Transverse colon (tissue), 4 donors: Measurements from ENCODE around the gene LY6G6C. TPM values are rescaled to one million over a fixed set of nuclear protein-coding genes. Genes with fewer than 3 reads are reported as not detected.
A peak's percentile ranks its signal among the peaks of the same experiment; 100 is the strongest.

Source experiments
- DNase-seq: peaks from one replicate; pipeline ENCODE4 v3.0.0-alpha.2; 2019
- H3K27ac ChIP-seq, 4 donors: fragments of 200-600 bp; sonication (generic); 2 replicates each; pipeline ENCODE4 v1.5.1; 2016 to 2018; ENCODE audit warnings: inconsistent platforms in 4 of 4
- H3K27me3 ChIP-seq: fragments of 200-600 bp; sonication (generic); 2 replicates; pipeline ENCODE4 v1.5.1; 2017; ENCODE audit warnings: inconsistent platforms
- H3K36me3 ChIP-seq, 4 donors: fragments of 200-600 bp; sonication (generic); 2 replicates each; pipeline ENCODE4 v1.5.1; 2017 to 2019; ENCODE audit warnings: inconsistent platforms in 4 of 4
- H3K4me1 ChIP-seq, 4 donors: fragments of 200-600 bp; sonication (generic); 2 replicates each; pipeline ENCODE4 v1.5.1; 2017 to 2020; ENCODE audit warnings: inconsistent platforms in 4 of 4
- H3K4me3 ChIP-seq, 4 donors: fragments of 200-600 bp; sonication (generic); 1 replicate in 1 of 4; 2 replicates in 3 of 4; pipeline versions ENCODE4 v1.5.1 to v1.6.1; 2017 to 2019; ENCODE audit warnings: inconsistent platforms in 4 of 4
- H3K9me3 ChIP-seq, 2 donors: fragments of 200-600 bp; sonication (generic); 2 replicates each; pipeline ENCODE4 v1.5.1; 2017 to 2019; ENCODE audit warnings: inconsistent platforms in 2 of 2
- CTCF ChIP-seq, 5 experiments: fragments of 200-600 bp in 3 of 5; fragments of 450-650 bp in 2 of 5; sonication (generic) in 3 of 5; IDR thresholded peaks; 1 replicate in 2 of 5; 2 replicates in 3 of 5; pipeline ENCODE4 v1.5.1; 2016 to 2017; ENCODE audit warnings: antibody characterized with exemption in 5 of 5, inconsistent platforms in 3 of 5, mild to moderate bottlenecking in 2 of 5, moderate library complexity in 1 of 5
- EP300 ChIP-seq: sonication (generic); formaldehyde crosslinking; IDR thresholded peaks from one replicate; pipeline ENCODE4 v1.6.1; 2017; ENCODE audit warnings: antibody characterized with exemption, low read depth
- POLR2A ChIP-seq: fragments of 450-650 bp; IDR thresholded peaks from one replicate; pipeline ENCODE4 v1.6.1; 2016; ENCODE audit warnings: antibody characterized with exemption, mild to moderate bottlenecking, moderate library complexity
- POLR2AphosphoS5 ChIP-seq, 3 donors: sonication (generic); formaldehyde crosslinking; IDR thresholded peaks; one replicate each; pipeline ENCODE4 v1.6.1; 2016; ENCODE audit warnings: antibody characterized with exemption in 3 of 3
- WGBS, 2 donors: methylation state at CpG; one replicate each; pipeline ENCODE4 v1.1.5; 2018; ENCODE audit warnings: low coverage in 1 of 2; 5-methylcytosine and 5-hydroxymethylcytosine counted together
- in situ Hi-C, 4 donors: fragments of 200-750 bp; cut with MboI; loops; one replicate each; pipeline versions ENCODE4 v1.15.0 to v1.15.1; 2017; ENCODE audit warnings: low sequenced_read_pairs in 3 of 4, low pct_ligation_motif_present in 1 of 4, low pct_unique_long_range_greater_than_20kb in 1 of 4
- intact Hi-C: fragments of 100-400 bp; cut with DNase I; formaldehyde crosslinking; loops from one replicate; pipeline ENCODE4 v1.15.1; 2023; ENCODE audit warnings: low total_unique reads
- total RNA-seq, 4 donors: library from RNA; depleted of rRNA; stranded (reverse); fragments of >200 nt; gene quantifications; one replicate each; pipeline ENCODE4 v1.1.0, GENCODE V29; 2016

LY6G6C gene
- total RNA-seq, 4 donors from 2014 or later, result not detected

DNA sequence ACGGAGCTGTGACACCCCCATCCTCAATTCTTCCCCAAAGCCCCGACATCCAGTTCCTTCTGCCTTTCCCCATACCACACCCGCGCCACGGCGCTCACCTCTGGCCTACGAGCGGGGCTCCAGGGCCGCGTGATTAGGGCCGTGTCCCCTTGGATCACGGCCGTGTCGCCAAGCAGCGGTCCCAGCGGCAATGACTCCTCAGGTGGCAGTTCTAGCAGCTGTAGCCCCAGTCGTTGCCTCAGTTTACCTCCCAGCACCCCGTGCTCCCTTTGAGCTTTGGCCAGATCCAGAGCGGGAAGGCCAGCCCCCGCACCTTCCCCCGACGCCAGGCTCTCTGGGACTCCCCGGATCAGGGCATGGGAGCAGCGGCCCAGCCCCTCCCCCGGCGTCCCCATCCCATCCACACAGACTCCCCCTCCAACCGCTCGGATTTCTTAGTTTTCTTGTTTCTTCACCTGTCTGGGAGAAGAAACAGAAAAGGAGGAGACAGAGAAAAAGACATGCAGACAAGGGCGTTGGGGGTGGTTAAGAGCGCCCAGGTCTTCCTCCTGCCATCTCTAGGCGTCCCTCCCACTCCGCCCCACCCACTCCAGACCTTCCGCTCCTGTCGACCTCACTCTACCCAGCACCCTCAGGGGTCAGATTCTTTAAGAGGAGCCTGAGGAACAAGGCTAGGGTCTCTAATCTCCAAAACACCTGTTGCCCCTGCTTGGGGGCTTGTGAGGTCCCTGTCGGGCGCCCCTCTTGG is 7.4 kb upstream of the LY6G6C start, which contains the start of gene DDAH2:
TSS of gene DDAH2 (minus strand) at position 533 of the 748 bp plus-strand sequence. CDS start at position 395, 138 bp downstream.
- peak within 1 kb of the TSS; percentile 94 to 99 (median 96) for H3K27ac ChIP-seq
- H3K27me3 ChIP-seq, result no peaks in the 10 kb centered on the region
- WGBS, 2 donors, result 0 to 25% methylated on average over 2 to 36 of the region's 36 CpGs
- peak within 1 kb of the TSS; percentile 58 to 79 (median 73) for H3K4me3 ChIP-seq
- intact Hi-C loops (loop anchor here (5.0 kb wide), 1 partner anchor 103 kb away; no protein-coding TSS in a partner anchor), in situ Hi-C loops (no loop called here)
- H3K4me1 ChIP-seq, result peaks cover 17 to 63% (median 39%) of the 10 kb centered on the region in 4 donors
- peaks cover 0 to 27% (median 13%) of the 10 kb centered on the region in 4 donors for H3K36me3 ChIP-seq
- DNase-seq, result peak; percentile 33
- H3K9me3 ChIP-seq, result no peaks in the 10 kb centered on the region
- no peak for TF ChIP-seq POLR2A
- TF ChIP-seq POLR2AphosphoS5 (IDR thresholded peaks at IDR 0.05), result no peak
- no peak for TF ChIP-seq EP300
- peak in 3 of 5 experiments; percentile 42 to 78 (median 51) for TF ChIP-seq CTCF (IDR thresholded peaks at IDR 0.05)

DNA sequence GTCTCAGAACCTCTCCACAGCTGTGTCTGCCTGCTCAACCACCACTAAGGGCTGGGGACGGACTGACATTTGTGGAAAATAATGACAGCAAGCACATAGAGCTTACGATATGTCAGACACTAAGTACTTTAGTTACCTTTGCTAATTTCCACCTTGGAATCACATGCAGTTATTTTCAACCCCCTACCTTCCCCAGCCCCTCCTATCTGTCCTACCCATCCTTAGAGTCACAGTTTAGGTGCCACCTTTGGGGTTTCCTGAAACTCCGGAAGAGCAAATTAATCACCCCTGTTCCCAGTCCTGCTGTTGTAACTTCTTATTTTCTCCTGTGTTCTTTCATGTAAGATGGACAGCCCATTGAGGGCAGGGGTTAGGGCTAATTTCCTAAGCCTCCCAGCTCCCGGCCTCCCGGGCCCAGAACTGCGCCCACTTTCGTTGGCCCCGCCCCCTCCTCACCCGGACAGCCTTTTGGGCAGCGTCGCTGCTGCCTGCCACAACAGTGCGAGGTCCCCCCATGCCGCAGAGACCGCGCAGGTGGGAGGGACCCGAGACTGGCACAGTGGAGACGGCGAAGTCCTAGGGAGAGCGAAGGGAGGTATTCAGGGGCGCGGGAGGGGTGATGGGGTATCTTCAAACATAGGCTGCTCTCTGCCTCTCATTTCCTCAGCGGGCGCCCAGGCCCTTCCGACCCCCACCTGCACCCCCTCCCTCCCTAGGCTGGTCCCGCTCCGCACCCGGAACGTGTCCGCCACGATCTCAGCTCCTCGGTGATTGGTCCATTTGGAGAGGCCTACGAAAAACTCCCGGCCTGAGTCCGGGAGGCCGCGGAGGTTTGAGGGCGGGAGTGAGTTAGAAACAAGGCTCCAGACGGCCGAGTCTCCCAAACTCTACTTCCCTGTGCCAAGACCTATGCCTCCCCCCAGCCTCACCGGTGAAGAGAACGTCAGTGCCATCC is 6.4 kb upstream of the LY6G6C start:
- peak overlapping the region in 3 of 4 donors; percentile 58 to 74 (median 72) for H3K4me3 ChIP-seq
- 80 to 87% methylated on average over 5 to 41 of the region's 41 CpGs for WGBS, 2 donors
- H3K27me3 ChIP-seq, result no peaks in the 10 kb centered on the region
- H3K4me1 ChIP-seq, result peaks cover 14 to 53% (median 31%) of the 10 kb centered on the region in 4 donors
- no peak for DNase-seq
- no peak for TF ChIP-seq POLR2AphosphoS5 (IDR thresholded peaks at IDR 0.05)
- no peak for TF ChIP-seq EP300
- TF ChIP-seq POLR2A, result no peak
- TF ChIP-seq CTCF (IDR thresholded peaks at IDR 0.05), result no peak
- H3K27ac ChIP-seq, result peak overlapping the region; percentile 94 to 99 (median 96)
- H3K9me3 ChIP-seq, result no peaks in the 10 kb centered on the region
- in situ Hi-C loops (no loop called here), intact Hi-C loops (loop anchor here (5.0 kb wide), 1 partner anchor 104 kb away; no protein-coding TSS in a partner anchor)
- peaks cover 0 to 22% (median 9%) of the 10 kb centered on the region in 4 donors for H3K36me3 ChIP-seq

GRCh38 chr6:31727034-31727716 is 5.6 kb upstream of the LY6G6C start:
- in situ Hi-C loops, result no loop called here

More at GRCh38 chr6:31727034-31727716, 5.6 kb upstream of the LY6G6C start:
- no peaks in the 10 kb centered on the region for H3K9me3 ChIP-seq
- H3K27me3 ChIP-seq, result no peaks in the 10 kb centered on the region
- WGBS, 2 donors, result 61% methylated on average over 7 of the region's 7 CpGs; no CpG with 5 or more reads in 1 of the 2 donors
- no peak overlapping the region for H3K4me3 ChIP-seq
- peak overlapping the region; percentile 94 to 99 (median 96) for H3K27ac ChIP-seq
- peak; percentile 51 for DNase-seq
- peaks cover 0 to 14% (median 5%) of the 10 kb centered on the region in 4 donors for H3K36me3 ChIP-seq
- TF ChIP-seq POLR2AphosphoS5 (IDR thresholded peaks at IDR 0.05), result no peak
- no peak for TF ChIP-seq CTCF (IDR thresholded peaks at IDR 0.05)
- peak; percentile 11 for TF ChIP-seq POLR2A
- TF ChIP-seq EP300, result no peak
- H3K4me1 ChIP-seq, result peaks cover 14 to 49% (median 30%) of the 10 kb centered on the region in 4 donors
- intact Hi-C loops, result loop anchor here (5.0 kb wide), 1 partner anchor 105 kb away; no protein-coding TSS in a partner anchor
